Activated T-cell treated with anti-CD3 and anti-CD28 coated beads, Interleukin-2, amount 50 U/mL, for 1 hour (primary cell): ENCODE measurements around the gene MAG.
"Not testable (repeated sequence)": the region's sequence is repeated elsewhere in the genome, so short reads cannot be mapped to it uniquely, and the experiment has no call there.

Experiments
- DNase-seq: peaks from one replicate; pipeline ENCODE4 v3.0.0-alpha.2; 2020

The MAG gene

GRCh38 chr19:35284153-35285094 lies 7.5 kb upstream of the MAG start:
- no peak for DNase-seq

- no peak for DNase-seq
These were observed 6.9 kb upstream of the MAG start for GRCh38 chr19:35285095-35285449.

GRCh38 chr19:35285465-35285864 lies 6.5 kb upstream of the MAG start:
- not testable (repeated sequence) for DNase-seq

- DNase-seq, result not testable (repeated sequence)
These were observed 5.9 kb upstream of the MAG start for GRCh38 chr19:35286101-35286500.

- DNase-seq, result no peak
These were observed 4.2 kb upstream of the MAG start for GRCh38 chr19:35287713-35288112.

GRCh38 chr19:35288331-35288730 lies 3.6 kb upstream of the MAG start:
- DNase-seq, result no peak

GRCh38 chr19:35288906-35289305 lies 3.1 kb upstream of the MAG start:
- DNase-seq, result no peak

GRCh38 chr19:35290381-35291127 lies 1.4 kb upstream of the MAG start:
- DNase-seq, result no peak

GRCh38 chr19:35291259-35291658 lies 702 bp upstream of the MAG start:
- DNase-seq, result no peak

GRCh38 chr19:35292421-35293362 lies 731 bp downstream of the MAG start:
- no peak for DNase-seq

- no peak for DNase-seq
These were observed 1.4 kb downstream of the MAG start for GRCh38 chr19:35293363-35293739.

- no peak for DNase-seq
These were observed 1.8 kb downstream of the MAG start for GRCh38 chr19:35293808-35294207.

- no peak for DNase-seq
These were observed 2.4 kb downstream of the MAG start for GRCh38 chr19:35294328-35294727.

- no peak for DNase-seq
These were observed 3.2 kb downstream of the MAG start for GRCh38 chr19:35294859-35295791.

GRCh38 chr19:35295792-35296462 lies 4.0 kb downstream of the MAG start:
- peak; percentile 48 for DNase-seq

GRCh38 chr19:35296644-35297514 lies 4.9 kb downstream of the MAG start:
- DNase-seq, result no peak

- DNase-seq, result no peak
These were observed 5.5 kb downstream of the MAG start for GRCh38 chr19:35297515-35297848.

- DNase-seq, result no peak
These were observed 6.0 kb downstream of the MAG start for GRCh38 chr19:35297922-35298321.

GRCh38 chr19:35298561-35298972 lies 6.6 kb downstream of the MAG start:
- DNase-seq, result no peak
